Activated naive CD8-positive, alpha-beta T cell (primary cell): Measurements from ENCODE around the gene SSBP1.

Experiments
- H3K27ac Mint-ChIP-seq: one replicate; pipeline ENCODE4 v1.8.0; 2021; ENCODE audit warnings: mixed read lengths
- H3K27me3 Mint-ChIP-seq: one replicate; pipeline ENCODE4 v1.8.0; 2021; ENCODE audit warnings: mixed read lengths
- H3K36me3 Mint-ChIP-seq: one replicate; pipeline ENCODE4 v1.8.0; 2021; ENCODE audit warnings: mixed read lengths
- H3K4me1 Mint-ChIP-seq: one replicate; pipeline ENCODE4 v1.8.0; 2021; ENCODE audit warnings: low read depth, mixed read lengths
- H3K4me3 Mint-ChIP-seq: one replicate; pipeline ENCODE4 v1.8.0; 2021; ENCODE audit warnings: mild to moderate bottlenecking, mixed read lengths
- H3K9me3 Mint-ChIP-seq: one replicate; pipeline ENCODE4 v1.8.0; 2021; ENCODE audit warnings: low read depth, mixed read lengths

Gene SSBP1

GRCh38 chr7:141776374-141776773 is 38.2 kb downstream of the SSBP1 start, which contains the start of gene TAS2R4:
Gene TAS2R4, plus strand, starts transcription at chr7:141776674. Its CDS starts 1,815 bp downstream, at chr7:141778489.
- peaks cover 2% of the 10 kb centered on the region for H3K4me1 Mint-ChIP-seq
- no peak within 1 kb of the TSS for H3K27ac Mint-ChIP-seq
- H3K9me3 Mint-ChIP-seq = no peaks in the 10 kb centered on the region
- H3K4me3 Mint-ChIP-seq = no peak within 1 kb of the TSS
- peaks cover 19% of the 10 kb centered on the region for H3K36me3 Mint-ChIP-seq
- H3K27me3 Mint-ChIP-seq = no peaks in the 10 kb centered on the region

GRCh38 chr7:141785706-141786552 is 47.8 kb downstream of the SSBP1 start:
- no peaks in the 10 kb centered on the region for H3K9me3 Mint-ChIP-seq

GRCh38 chr7:141788296-141788695 is 50.1 kb downstream of the SSBP1 start:
- Mint-ChIP-seq H3K9me3 (no peaks in the 10 kb centered on the region), H3K27ac (no peak overlapping the region), H3K4me1 (no peaks in the 10 kb centered on the region), H3K36me3 (no peaks in the 10 kb centered on the region), H3K4me3 (no peak overlapping the region), H3K27me3 (no peaks in the 10 kb centered on the region)

More at GRCh38 chr7:141785706-141786552, 47.8 kb downstream of the SSBP1 start:
- Mint-ChIP-seq H3K4me3 (no peak overlapping the region), H3K36me3 (no peaks in the 10 kb centered on the region), H3K27me3 (no peaks in the 10 kb centered on the region), H3K4me1 (no peaks in the 10 kb centered on the region), H3K27ac (peak overlapping the region; percentile 4)

- H3K27me3 Mint-ChIP-seq = no peaks in the 10 kb centered on the region
- H3K27ac Mint-ChIP-seq = no peak within 1 kb of the TSS
- H3K4me1 Mint-ChIP-seq = no peaks in the 10 kb centered on the region
- no peaks in the 10 kb centered on the region for H3K9me3 Mint-ChIP-seq
- H3K36me3 Mint-ChIP-seq = peaks cover 3% of the 10 kb centered on the region
- no peak within 1 kb of the TSS for H3K4me3 Mint-ChIP-seq
These were observed 51.8 kb downstream of the SSBP1 start, which contains the start of gene TAS2R5 for GRCh38 chr7:141789917-141790316. Gene TAS2R5, plus strand, starts transcription at chr7:141790217. Its CDS starts 145 bp downstream, at chr7:141790362.

- Mint-ChIP-seq H3K27me3 (no peaks in the 10 kb centered on the region), H3K27ac (no peak overlapping the region), H3K36me3 (peaks cover 10% of the 10 kb centered on the region), H3K4me3 (no peak overlapping the region), H3K9me3 (no peaks in the 10 kb centered on the region), H3K4me1 (no peaks in the 10 kb centered on the region)
These were observed 54.4 kb downstream of the SSBP1 start for GRCh38 chr7:141792526-141792925.
